T-helper 1 cell treated with Interleukin-12 subunit alpha and Interleukin-12 subunit beta and Interleukin-4 antibody, amounts not matched to agents 30 μg/mL and 1 μg/mL, for 36 hours (primary cell): ENCODE results near the gene B3GAT1.

ENCODE experiments used
- H3K27ac Mint-ChIP-seq: one replicate; pipeline ENCODE4 v1.8.0; 2021; ENCODE audit warnings: mild to moderate bottlenecking, mixed read lengths
- H3K27me3 Mint-ChIP-seq: one replicate; pipeline ENCODE4 v1.8.0; 2021; ENCODE audit warnings: low read depth, mixed read lengths
- H3K36me3 Mint-ChIP-seq: one replicate; pipeline ENCODE4 v1.8.0; 2021; ENCODE audit warnings: low read depth, mixed read lengths
- H3K4me1 Mint-ChIP-seq: one replicate; pipeline ENCODE4 v1.8.0; 2021; ENCODE audit warnings: low read depth, mixed read lengths
- H3K4me3 Mint-ChIP-seq: one replicate; pipeline ENCODE4 v1.8.0; 2021; ENCODE audit warnings: mild to moderate bottlenecking, moderate library complexity, mixed read lengths
- H3K9me3 Mint-ChIP-seq: one replicate; pipeline ENCODE4 v1.8.0; 2021; ENCODE audit warnings: mixed read lengths

The B3GAT1 gene

DNA sequence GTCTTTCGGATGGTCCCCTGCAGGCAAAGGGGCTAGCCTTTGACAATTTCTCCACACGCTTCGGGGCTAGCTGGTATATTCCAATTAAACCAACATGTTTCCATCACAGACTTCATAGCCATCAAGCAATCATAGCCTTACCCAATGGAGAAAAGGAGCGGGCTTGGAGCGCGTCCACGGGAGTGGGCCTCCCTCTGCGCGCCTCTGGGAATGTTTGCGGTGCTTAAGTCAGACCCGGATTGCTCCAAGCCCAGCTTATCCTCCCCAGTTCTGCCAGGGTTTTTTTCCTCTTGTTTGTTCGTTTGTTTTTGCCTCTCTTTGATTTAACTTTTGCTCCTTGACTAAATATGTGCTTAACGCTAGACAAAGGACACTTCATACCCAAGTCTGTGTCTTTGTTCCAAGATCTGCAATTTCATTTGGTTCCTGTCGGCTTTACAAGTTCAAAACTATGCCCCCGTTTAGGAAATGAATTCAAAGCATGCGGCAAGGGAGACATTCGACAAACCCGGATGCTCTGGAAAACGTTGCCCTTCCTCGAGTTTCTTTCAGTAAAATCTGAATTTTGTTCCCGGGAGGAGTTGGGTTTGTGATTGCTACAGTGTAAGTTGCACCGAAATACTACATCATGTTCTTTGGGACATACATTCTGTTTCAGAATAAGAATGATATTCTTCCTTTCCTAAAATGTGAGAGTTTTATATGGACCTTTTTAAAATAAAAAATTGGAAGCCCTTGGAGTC lies 81.3 kb downstream of the B3GAT1 start:
- Mint-ChIP-seq H3K27me3 (peaks cover 54% of the 10 kb centered on the region), H3K36me3 (no peaks in the 10 kb centered on the region), H3K4me3 (peak overlapping the region; percentile 76), H3K27ac (no peak overlapping the region), H3K9me3 (no peaks in the 10 kb centered on the region), H3K4me1 (peaks cover 17% of the 10 kb centered on the region)
